Measurements from ENCODE around the gene FRMD1. TPM values are rescaled to one million over a fixed set of nuclear protein-coding genes. Genes with fewer than 3 reads are reported as not detected.
"Not testable (repeated sequence)": the region's sequence is repeated elsewhere in the genome, so short reads cannot be mapped to it uniquely, and the experiment has no call there.

Gene FRMD1
- total and polyA plus RNA-seq, 5 experiments from 2014 or later: not detected

GRCh38 chr6:168077401-168077800, 1.6 kb downstream of the FRMD1 start:
- DNase-seq, POLR2A ChIA-PET, ATAC-seq, H3K36me3 Mint-ChIP-seq, H3K4me1 Mint-ChIP-seq, H3K27ac Mint-ChIP-seq, H3K27me3 Mint-ChIP-seq, H3K9me3 Mint-ChIP-seq, H3K4me3 Mint-ChIP-seq: not testable (repeated sequence)

- H3K27ac Mint-ChIP-seq: no peak overlapping the region
- H3K36me3 Mint-ChIP-seq: no peaks in the 10 kb centered on the region
- no peaks in the 10 kb centered on the region for H3K4me1 Mint-ChIP-seq
- H3K27me3 Mint-ChIP-seq: peaks cover 0 to 4% (median 0%) of the 10 kb centered on the region in 5 donors
- POLR2A ChIA-PET: no interaction called here
- no peaks in the 10 kb centered on the region for H3K9me3 Mint-ChIP-seq
- no peak overlapping the region for H3K4me3 Mint-ChIP-seq
- no peak for DNase-seq
- ATAC-seq: no peak
These were observed 3.2 kb downstream of the FRMD1 start for GRCh38 chr6:168075787-168076202.

- no peak for ATAC-seq
- no peaks in the 10 kb centered on the region for H3K9me3 Mint-ChIP-seq
- no peak overlapping the region for H3K4me3 Mint-ChIP-seq
- POLR2A ChIA-PET: no interaction called here
- no peaks in the 10 kb centered on the region for H3K36me3 Mint-ChIP-seq
- no peaks in the 10 kb centered on the region for H3K4me1 Mint-ChIP-seq
- peaks cover 0 to 4% (median 0%) of the 10 kb centered on the region in 5 donors for H3K27me3 Mint-ChIP-seq
- H3K27ac Mint-ChIP-seq: no peak overlapping the region
- DNase-seq: no peak
These were observed 3.8 kb downstream of the FRMD1 start for GRCh38 chr6:168075216-168075615.

- ATAC-seq: no peak
- POLR2A ChIA-PET: no interaction called here
These were observed 4.9 kb downstream of the FRMD1 start for GRCh38 chr6:168073937-168074730.

GRCh38 chr6:168072730-168073129, 6.3 kb downstream of the FRMD1 start:
- POLR2A ChIA-PET: no interaction called here
- Mint-ChIP-seq H3K27me3 (peaks cover 0 to 8% (median 0%) of the 10 kb centered on the region in 5 donors), H3K4me1 (no peaks in the 10 kb centered on the region), H3K9me3 (no peaks in the 10 kb centered on the region), H3K27ac (no peak overlapping the region), H3K4me3 (no peak overlapping the region), H3K36me3 (no peaks in the 10 kb centered on the region)
- no peak for ATAC-seq
- DNase-seq: no peak

More at GRCh38 chr6:168073937-168074730, 4.9 kb downstream of the FRMD1 start:
- no peaks in the 10 kb centered on the region for H3K4me1 Mint-ChIP-seq
- H3K4me3 Mint-ChIP-seq: no peak overlapping the region
- no peaks in the 10 kb centered on the region for H3K36me3 Mint-ChIP-seq
- H3K27me3 Mint-ChIP-seq: peaks cover 0 to 8% (median 0%) of the 10 kb centered on the region in 5 donors
- no peaks in the 10 kb centered on the region for H3K9me3 Mint-ChIP-seq
- no peak overlapping the region for H3K27ac Mint-ChIP-seq
- DNase-seq: no peak

GRCh38 chr6:168072261-168072660, 6.8 kb downstream of the FRMD1 start:
- no peak overlapping the region for H3K4me3 Mint-ChIP-seq
- ATAC-seq (no peak), DNase-seq (no peak)
- H3K36me3 Mint-ChIP-seq: no peaks in the 10 kb centered on the region
- POLR2A ChIA-PET: no interaction called here
- no peaks in the 10 kb centered on the region for H3K9me3 Mint-ChIP-seq
- no peak overlapping the region for H3K27ac Mint-ChIP-seq
- H3K27me3 Mint-ChIP-seq: peaks cover 0 to 8% (median 0%) of the 10 kb centered on the region in 5 donors
- H3K4me1 Mint-ChIP-seq: no peaks in the 10 kb centered on the region

- POLR2A ChIA-PET: no interaction called here
- H3K27me3 Mint-ChIP-seq: peaks cover 0 to 8% (median 0%) of the 10 kb centered on the region in 5 donors
- no peak for ATAC-seq
- DNase-seq: no peak
- no peak overlapping the region for H3K27ac Mint-ChIP-seq
- no peaks in the 10 kb centered on the region for H3K4me1 Mint-ChIP-seq
- no peak overlapping the region for H3K4me3 Mint-ChIP-seq
- H3K9me3 Mint-ChIP-seq: no peaks in the 10 kb centered on the region
- no peaks in the 10 kb centered on the region for H3K36me3 Mint-ChIP-seq
These were observed 7.4 kb downstream of the FRMD1 start for GRCh38 chr6:168071620-168072019.

GRCh38 chr6:168070804-168071203, 8.2 kb downstream of the FRMD1 start:
- no peaks in the 10 kb centered on the region for H3K36me3 Mint-ChIP-seq
- no peak overlapping the region for H3K27ac Mint-ChIP-seq
- H3K4me1 Mint-ChIP-seq: no peaks in the 10 kb centered on the region
- DNase-seq (no peak), ATAC-seq (no peak)
- peaks cover 0 to 8% (median 0%) of the 10 kb centered on the region in 5 donors for H3K27me3 Mint-ChIP-seq
- POLR2A ChIA-PET: no interaction called here
- no peaks in the 10 kb centered on the region for H3K9me3 Mint-ChIP-seq
- H3K4me3 Mint-ChIP-seq: no peak overlapping the region

- H3K27me3 Mint-ChIP-seq: peaks cover 0 to 12% (median 0%) of the 10 kb centered on the region in 5 donors
- H3K27ac Mint-ChIP-seq: no peak overlapping the region
- ATAC-seq (no peak), DNase-seq (no peak)
- peaks cover 0 to 2% (median 0%) of the 10 kb centered on the region in 9 donors for H3K9me3 Mint-ChIP-seq
- POLR2A ChIA-PET: no interaction called here
- no peaks in the 10 kb centered on the region for H3K4me1 Mint-ChIP-seq
- H3K4me3 Mint-ChIP-seq: no peak overlapping the region
- no peaks in the 10 kb centered on the region for H3K36me3 Mint-ChIP-seq
These were observed 11.8 kb downstream of the FRMD1 start for GRCh38 chr6:168067081-168067759.

GRCh38 chr6:168064226-168064807, 14.7 kb downstream of the FRMD1 start:
- H3K27ac Mint-ChIP-seq: no peak overlapping the region
- no peak overlapping the region for H3K4me3 Mint-ChIP-seq
- peaks cover 0 to 2% (median 0%) of the 10 kb centered on the region in 4 donors for H3K4me1 Mint-ChIP-seq
- no peaks in the 10 kb centered on the region for H3K36me3 Mint-ChIP-seq
- POLR2A ChIA-PET: no interaction called here
- DNase-seq (no peak), ATAC-seq (no peak)
- H3K9me3 Mint-ChIP-seq: peaks cover 0 to 2% (median 0%) of the 10 kb centered on the region in 9 donors
- H3K27me3 Mint-ChIP-seq: peaks cover 0 to 3% (median 0%) of the 10 kb centered on the region in 5 donors

GRCh38 chr6:168063431-168063830, 15.6 kb downstream of the FRMD1 start:
- H3K27me3 Mint-ChIP-seq: peaks cover 0 to 3% (median 0%) of the 10 kb centered on the region in 5 donors
- no peaks in the 10 kb centered on the region for H3K36me3 Mint-ChIP-seq
- no peak overlapping the region for H3K27ac Mint-ChIP-seq
- POLR2A ChIA-PET: no interaction called here
- H3K9me3 Mint-ChIP-seq: peaks cover 0 to 2% (median 0%) of the 10 kb centered on the region in 9 donors
- no peak for ATAC-seq
- no peak for DNase-seq
- H3K4me1 Mint-ChIP-seq: peaks cover 0 to 2% (median 0%) of the 10 kb centered on the region in 4 donors
- H3K4me3 Mint-ChIP-seq: no peak overlapping the region

GRCh38 chr6:168062346-168063289, 16.4 kb downstream of the FRMD1 start:
- Mint-ChIP-seq H3K4me3 (no peak overlapping the region), H3K9me3 (peaks cover 0 to 2% (median 0%) of the 10 kb centered on the region in 9 donors), H3K4me1 (peaks cover 0 to 2% (median 0%) of the 10 kb centered on the region in 4 donors), H3K36me3 (no peaks in the 10 kb centered on the region), H3K27ac (no peak overlapping the region), H3K27me3 (peaks cover 0 to 3% (median 0%) of the 10 kb centered on the region in 5 donors)
- POLR2A ChIA-PET: no interaction called here
- DNase-seq (no peak), ATAC-seq (no peak)
